Measurements from ENCODE around the gene N4BP2L2. TPM values are rescaled to one million over a fixed set of nuclear protein-coding genes. Genes with fewer than 3 reads are reported as not detected.

Gene N4BP2L2
- total RNA-seq, 4 donors from 2014 or later = 159 to 263 (median 205) TPM

DNA sequence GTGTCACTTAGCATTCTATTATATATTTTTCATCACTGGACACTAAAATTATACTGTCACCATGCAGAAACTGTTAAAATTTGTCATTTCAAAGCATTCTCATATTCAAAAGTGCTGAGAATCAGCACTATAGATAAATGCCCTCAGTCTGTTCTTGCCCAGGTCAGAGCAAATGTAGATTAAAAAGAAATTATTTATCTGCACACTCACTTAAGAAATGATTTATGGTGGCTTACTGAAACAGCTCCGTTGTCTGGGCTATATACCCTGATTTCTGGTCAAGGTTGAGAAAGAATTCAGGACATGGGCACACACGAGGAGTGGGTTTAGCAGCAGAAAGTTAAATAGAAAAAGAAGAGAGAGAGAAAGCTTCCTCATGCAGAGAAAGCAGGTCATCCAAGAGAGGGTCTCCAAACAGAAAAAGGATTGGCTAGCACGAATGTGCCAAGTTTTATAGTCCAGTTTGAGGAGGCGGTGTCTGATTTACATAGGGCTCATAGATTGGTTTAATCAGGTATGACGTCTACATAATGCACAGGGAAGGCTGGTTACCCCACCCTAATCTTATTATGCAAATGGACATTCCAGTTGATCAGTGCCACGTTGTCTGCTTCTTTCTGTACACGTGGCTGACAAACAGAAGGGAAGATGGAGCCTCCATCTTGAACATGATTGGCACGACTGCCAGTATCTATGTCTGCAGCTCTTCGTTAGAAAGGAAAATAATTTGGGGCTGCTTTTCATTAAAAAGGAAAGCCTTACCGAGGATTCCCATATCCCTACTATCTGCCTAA is 63.4 kb downstream of the N4BP2L2 start:
- Histone ChIP-seq H3K27ac (no peak overlapping the region), H3K4me3 (no peak overlapping the region), H3K27me3 (no peaks in the 10 kb centered on the region), H3K36me3 (no peaks in the 10 kb centered on the region), H3K9me3 (no peaks in the 10 kb centered on the region), H3K4me1 (no peaks in the 10 kb centered on the region)
- no peak for TF ChIP-seq POLR2A (IDR thresholded peaks at IDR 0.05)
- TF ChIP-seq CTCF (IDR thresholded peaks at IDR 0.05) = no peak
- no peak for DNase-seq

- Histone ChIP-seq H3K4me3 (no peak overlapping the region), H3K9me3 (no peaks in the 10 kb centered on the region), H3K27me3 (no peaks in the 10 kb centered on the region), H3K36me3 (no peaks in the 10 kb centered on the region), H3K27ac (no peak overlapping the region), H3K4me1 (no peaks in the 10 kb centered on the region)
- no peak for TF ChIP-seq CTCF (IDR thresholded peaks at IDR 0.05)
- no peak for TF ChIP-seq POLR2A (IDR thresholded peaks at IDR 0.05)
- no peak for DNase-seq
Observed at GRCh38 chr13:32473650-32474049, 64.9 kb downstream of the N4BP2L2 start.

DNA sequence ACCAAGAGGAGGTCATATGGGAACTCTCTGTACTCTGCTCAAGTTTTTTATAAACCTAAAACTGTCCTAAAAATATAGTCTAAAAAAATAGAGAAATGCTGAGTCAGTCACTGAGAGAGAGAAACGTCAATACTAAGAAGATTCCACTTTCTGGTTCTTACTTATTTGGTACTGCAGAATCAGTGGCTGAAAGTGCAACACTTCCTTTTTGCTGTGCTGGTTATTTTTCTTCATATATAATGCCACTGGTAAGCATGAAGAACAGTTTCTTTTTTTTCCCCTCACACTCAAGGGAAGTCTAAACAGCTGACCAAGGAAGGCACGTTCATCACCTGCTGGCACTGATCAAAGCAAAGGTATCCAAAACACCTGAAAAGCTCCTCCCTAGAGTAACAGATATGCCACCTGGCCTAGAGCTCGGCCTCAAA is 66.4 kb downstream of the N4BP2L2 start:
- no peak for TF ChIP-seq POLR2A (IDR thresholded peaks at IDR 0.05)
- TF ChIP-seq CTCF (IDR thresholded peaks at IDR 0.05) = no peak
- Histone ChIP-seq H3K27ac (no peak overlapping the region), H3K4me1 (no peaks in the 10 kb centered on the region), H3K9me3 (no peaks in the 10 kb centered on the region), H3K4me3 (no peak overlapping the region), H3K36me3 (no peaks in the 10 kb centered on the region), H3K27me3 (no peaks in the 10 kb centered on the region)
- DNase-seq = no peak

- H3K27ac ChIP-seq = peak overlapping the region in 1 of 4 donors; percentile 40
- H3K4me3 ChIP-seq = no peak overlapping the region
- no peaks in the 10 kb centered on the region for H3K4me1 ChIP-seq
- no peaks in the 10 kb centered on the region for H3K27me3 ChIP-seq
- no peaks in the 10 kb centered on the region for H3K9me3 ChIP-seq
- TF ChIP-seq CTCF (IDR thresholded peaks at IDR 0.05) (no peak), POLR2A (IDR thresholded peaks at IDR 0.05) (no peak)
- H3K36me3 ChIP-seq = no peaks in the 10 kb centered on the region
- DNase-seq = no peak
Observed at GRCh38 chr13:32471187-32471922, 67.2 kb downstream of the N4BP2L2 start.

GRCh38 chr13:32468502-32469142 is 70.0 kb downstream of the N4BP2L2 start:
- no peak for DNase-seq
- TF ChIP-seq CTCF (IDR thresholded peaks at IDR 0.05) (no peak), POLR2A (IDR thresholded peaks at IDR 0.05) (no peak)

More at GRCh38 chr13:32468502-32469142, 70.0 kb downstream of the N4BP2L2 start:
- Histone ChIP-seq H3K4me1 (no peaks in the 10 kb centered on the region), H3K27ac (no peak overlapping the region), H3K27me3 (no peaks in the 10 kb centered on the region), H3K9me3 (no peaks in the 10 kb centered on the region), H3K4me3 (no peak overlapping the region), H3K36me3 (no peaks in the 10 kb centered on the region)
